ENCODE data around the gene CBARP. TPM values are rescaled to one million over a fixed set of nuclear protein-coding genes. Genes with fewer than 3 reads are reported as not detected.

CBARP gene
- total and polyA plus RNA-seq, 2 of the 13 experiments (the other 11 are each of a cell fraction or from before 2014, with no cell fraction given): 1.2 to 1.4 TPM

DNA sequence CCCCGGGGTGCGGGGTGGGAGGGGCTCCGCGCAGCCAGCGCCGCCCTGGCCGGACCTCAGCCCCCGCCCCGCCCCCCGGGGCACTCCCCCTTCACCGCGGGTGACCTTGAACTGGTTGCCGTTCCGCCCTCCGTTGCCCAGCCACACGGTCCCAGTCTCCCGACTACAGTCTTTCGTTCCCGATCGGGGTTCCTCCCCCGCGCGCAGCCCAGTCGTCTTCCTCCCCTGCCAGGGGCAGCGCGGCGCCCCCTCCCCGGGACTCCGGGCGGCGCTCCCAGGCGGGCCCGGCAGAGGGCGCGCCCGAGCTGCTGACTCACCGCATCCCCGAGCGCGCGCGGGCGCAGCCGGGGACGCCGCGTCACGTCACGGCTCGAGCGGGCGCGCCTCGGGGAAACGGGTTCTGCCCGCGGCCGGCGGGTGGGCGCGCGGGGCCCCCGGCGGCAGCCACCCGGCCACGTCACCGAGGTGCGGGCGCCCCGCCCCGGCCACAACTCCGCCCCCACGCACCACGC lies 11.0 kb upstream of the CBARP start (continued):
- TF ChIP-seq, protein P1, sequence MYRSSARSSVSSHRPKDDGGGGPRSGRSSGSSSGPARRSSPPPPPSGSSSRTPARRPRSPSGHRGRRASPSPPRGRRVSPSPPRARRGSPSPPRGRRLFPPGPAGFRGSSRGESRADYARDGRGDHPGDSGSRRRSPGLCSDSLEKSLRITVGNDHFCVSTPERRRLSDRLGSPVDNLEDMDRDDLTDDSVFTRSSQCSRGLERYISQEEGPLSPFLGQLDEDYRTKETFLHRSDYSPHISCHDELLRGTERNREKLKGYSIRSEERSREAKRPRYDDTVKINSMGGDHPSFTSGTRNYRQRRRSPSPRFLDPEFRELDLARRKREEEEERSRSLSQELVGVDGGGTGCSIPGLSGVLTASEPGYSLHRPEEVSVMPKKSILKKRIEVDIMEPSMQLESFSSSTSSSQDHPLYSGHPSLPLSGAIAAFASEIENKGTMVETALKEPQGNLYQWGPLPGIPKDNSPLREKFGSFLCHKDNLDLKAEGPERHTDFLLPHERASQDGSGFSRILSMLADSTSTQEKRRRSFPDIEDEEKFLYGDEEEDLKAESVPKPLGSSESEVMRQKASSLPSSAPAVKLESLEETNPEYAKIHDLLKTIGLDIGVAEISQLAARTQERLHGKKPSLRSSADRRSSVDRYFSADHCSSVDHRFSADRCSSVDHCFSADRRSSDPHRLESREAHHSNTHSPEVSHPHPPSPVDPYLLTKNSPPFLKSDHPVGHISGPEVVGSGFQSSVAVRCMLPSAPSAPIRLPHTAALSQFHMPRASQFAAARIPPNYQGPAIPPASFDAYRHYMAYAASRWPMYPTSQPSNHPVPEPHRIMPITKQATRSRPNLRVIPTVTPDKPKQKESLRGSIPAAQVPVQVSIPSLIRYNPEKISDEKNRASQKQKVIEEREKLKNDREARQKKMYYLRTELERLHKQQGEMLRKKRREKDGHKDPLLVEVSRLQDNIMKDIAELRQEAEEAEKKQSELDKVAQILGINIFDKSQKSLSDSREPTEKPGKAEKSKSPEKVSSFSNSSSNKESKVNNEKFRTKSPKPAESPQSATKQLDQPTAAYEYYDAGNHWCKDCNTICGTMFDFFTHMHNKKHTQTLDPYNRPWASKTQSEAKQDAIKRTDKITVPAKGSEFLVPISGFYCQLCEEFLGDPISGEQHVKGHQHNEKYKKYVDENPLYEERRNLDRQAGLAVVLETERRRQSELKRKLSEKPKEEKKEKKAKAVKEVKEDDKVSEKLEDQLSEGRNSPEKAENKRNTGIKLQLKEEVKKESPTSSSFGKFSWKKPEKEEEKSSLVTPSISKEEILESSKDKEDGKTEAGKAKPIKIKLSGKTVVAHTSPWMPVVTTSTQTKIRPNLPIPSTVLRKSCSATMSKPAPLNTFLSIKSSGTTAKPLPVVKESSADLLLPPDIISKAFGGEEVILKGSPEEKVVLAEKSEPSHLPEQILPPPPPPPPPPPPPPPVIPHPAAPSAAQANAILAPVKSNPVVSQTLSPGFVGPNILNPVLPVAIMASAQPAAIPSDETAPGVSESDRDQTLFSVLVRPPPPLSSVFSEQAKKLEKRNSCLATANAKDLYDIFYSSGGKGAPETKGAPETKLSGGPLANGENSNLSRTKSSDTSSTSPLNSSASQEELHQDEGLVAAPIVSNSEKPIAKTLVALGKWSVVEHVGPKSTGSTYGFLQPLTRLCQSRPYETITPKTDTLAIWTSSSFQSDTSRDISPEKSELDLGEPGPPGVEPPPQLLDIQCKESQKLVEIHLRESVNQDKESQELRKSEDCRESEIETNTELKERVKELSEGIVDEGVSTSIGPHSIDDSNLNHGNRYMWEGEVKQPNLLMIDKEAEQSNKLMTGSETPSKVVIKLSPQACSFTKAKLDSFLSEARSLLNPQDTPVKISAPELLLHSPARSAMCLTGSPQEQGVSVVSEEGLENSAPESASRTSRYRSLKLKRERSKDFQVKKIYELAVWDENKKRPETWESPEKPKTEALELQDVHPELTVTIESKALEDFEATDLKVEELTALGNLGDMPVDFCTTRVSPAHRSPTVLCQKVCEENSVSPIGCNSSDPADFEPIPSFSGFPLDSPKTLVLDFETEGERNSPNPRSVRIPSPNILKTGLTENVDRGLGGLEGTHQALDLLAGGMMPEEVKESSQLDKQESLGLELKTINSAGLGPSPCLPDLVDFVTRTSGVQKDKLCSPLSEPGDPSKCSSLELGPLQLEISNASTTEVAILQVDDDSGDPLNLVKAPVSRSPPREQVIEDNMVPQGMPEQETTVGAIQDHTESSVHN (CRISPR knock-in tag; IDR thresholded peaks at IDR 0.05): no peak
- TF ChIP-seq NFKBIZ (CRISPR knock-in tag; IDR thresholded peaks at IDR 0.05) (0 out of 2 replicates have a peak, but pooled peaks have one; percentile 13), ZFP62 (CRISPR knock-in tag; IDR thresholded peaks at IDR 0.05) (no peak), ZBTB38 (CRISPR knock-in tag; IDR thresholded peaks at IDR 0.05) (0 out of 2 replicates have a peak, but pooled peaks have one; percentile 9)
- TF ChIP-seq, protein P2, sequence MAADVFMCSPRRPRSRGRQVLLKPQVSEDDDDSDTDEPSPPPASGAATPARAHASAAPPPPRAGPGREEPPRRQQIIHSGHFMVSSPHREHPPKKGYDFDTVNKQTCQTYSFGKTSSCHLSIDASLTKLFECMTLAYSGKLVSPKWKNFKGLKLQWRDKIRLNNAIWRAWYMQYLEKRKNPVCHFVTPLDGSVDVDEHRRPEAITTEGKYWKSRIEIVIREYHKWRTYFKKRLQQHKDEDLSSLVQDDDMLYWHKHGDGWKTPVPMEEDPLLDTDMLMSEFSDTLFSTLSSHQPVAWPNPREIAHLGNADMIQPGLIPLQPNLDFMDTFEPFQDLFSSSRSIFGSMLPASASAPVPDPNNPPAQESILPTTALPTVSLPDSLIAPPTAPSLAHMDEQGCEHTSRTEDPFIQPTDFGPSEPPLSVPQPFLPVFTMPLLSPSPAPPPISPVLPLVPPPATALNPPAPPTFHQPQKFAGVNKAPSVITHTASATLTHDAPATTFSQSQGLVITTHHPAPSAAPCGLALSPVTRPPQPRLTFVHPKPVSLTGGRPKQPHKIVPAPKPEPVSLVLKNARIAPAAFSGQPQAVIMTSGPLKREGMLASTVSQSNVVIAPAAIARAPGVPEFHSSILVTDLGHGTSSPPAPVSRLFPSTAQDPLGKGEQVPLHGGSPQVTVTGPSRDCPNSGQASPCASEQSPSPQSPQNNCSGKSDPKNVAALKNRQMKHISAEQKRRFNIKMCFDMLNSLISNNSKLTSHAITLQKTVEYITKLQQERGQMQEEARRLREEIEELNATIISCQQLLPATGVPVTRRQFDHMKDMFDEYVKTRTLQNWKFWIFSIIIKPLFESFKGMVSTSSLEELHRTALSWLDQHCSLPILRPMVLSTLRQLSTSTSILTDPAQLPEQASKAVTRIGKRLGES (CRISPR knock-in tag; IDR thresholded peaks at IDR 0.05; ENCODE audit: borderline replicate concordance): no peak
- TF ChIP-seq, protein P3, sequence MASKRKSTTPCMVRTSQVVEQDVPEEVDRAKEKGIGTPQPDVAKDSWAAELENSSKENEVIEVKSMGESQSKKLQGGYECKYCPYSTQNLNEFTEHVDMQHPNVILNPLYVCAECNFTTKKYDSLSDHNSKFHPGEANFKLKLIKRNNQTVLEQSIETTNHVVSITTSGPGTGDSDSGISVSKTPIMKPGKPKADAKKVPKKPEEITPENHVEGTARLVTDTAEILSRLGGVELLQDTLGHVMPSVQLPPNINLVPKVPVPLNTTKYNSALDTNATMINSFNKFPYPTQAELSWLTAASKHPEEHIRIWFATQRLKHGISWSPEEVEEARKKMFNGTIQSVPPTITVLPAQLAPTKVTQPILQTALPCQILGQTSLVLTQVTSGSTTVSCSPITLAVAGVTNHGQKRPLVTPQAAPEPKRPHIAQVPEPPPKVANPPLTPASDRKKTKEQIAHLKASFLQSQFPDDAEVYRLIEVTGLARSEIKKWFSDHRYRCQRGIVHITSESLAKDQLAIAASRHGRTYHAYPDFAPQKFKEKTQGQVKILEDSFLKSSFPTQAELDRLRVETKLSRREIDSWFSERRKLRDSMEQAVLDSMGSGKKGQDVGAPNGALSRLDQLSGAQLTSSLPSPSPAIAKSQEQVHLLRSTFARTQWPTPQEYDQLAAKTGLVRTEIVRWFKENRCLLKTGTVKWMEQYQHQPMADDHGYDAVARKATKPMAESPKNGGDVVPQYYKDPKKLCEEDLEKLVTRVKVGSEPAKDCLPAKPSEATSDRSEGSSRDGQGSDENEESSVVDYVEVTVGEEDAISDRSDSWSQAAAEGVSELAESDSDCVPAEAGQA (IDR thresholded peaks at IDR 0.05; ENCODE audit: low read depth): 0 out of 2 replicates have a peak, but pooled peaks have one; percentile 18
- TF ChIP-seq, protein P3 (CRISPR knock-in tag; IDR thresholded peaks at IDR 0.05; ENCODE audit: borderline replicate concordance): no peak
- TF ChIP-seq, protein P4, sequence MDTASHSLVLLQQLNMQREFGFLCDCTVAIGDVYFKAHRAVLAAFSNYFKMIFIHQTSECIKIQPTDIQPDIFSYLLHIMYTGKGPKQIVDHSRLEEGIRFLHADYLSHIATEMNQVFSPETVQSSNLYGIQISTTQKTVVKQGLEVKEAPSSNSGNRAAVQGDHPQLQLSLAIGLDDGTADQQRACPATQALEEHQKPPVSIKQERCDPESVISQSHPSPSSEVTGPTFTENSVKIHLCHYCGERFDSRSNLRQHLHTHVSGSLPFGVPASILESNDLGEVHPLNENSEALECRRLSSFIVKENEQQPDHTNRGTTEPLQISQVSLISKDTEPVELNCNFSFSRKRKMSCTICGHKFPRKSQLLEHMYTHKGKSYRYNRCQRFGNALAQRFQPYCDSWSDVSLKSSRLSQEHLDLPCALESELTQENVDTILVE (CRISPR knock-in tag; IDR thresholded peaks at IDR 0.05): no peak
- TF ChIP-seq, protein P5, sequence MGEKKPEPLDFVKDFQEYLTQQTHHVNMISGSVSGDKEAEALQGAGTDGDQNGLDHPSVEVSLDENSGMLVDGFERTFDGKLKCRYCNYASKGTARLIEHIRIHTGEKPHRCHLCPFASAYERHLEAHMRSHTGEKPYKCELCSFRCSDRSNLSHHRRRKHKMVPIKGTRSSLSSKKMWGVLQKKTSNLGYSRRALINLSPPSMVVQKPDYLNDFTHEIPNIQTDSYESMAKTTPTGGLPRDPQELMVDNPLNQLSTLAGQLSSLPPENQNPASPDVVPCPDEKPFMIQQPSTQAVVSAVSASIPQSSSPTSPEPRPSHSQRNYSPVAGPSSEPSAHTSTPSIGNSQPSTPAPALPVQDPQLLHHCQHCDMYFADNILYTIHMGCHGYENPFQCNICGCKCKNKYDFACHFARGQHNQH (CRISPR knock-in tag; IDR thresholded peaks at IDR 0.05): peak; percentile 8
